ENCODE results near the gene FAM47E. TPM values are rescaled to one million over a fixed set of nuclear protein-coding genes. Genes with fewer than 3 reads are reported as not detected.

FAM47E gene
- total RNA-seq, 1 donor from 2014 or later, result 3.5 TPM

DNA sequence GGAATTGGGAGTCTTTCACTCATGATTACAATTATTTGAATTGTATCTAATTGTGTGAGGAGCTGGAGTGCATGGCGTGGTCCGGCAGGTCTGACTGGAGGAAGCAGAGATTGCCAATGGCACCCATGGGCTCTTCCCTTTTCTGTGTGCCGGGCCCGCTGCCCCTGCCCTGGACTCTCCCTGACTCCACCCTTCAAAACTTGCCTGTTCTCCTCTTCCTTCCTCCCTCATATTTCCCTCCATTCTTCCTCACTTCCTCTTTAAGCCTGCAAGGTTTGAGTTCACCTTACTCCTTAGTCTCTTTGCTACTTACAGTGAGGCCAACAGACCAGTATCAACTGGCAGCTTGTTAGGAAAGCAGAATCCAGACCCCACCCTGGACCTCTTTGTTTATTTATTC, 48.5 kb downstream of the FAM47E start:
- DNase-seq (ENCODE audit: low read depth), result no peak
- TF ChIP-seq, protein P1, sequence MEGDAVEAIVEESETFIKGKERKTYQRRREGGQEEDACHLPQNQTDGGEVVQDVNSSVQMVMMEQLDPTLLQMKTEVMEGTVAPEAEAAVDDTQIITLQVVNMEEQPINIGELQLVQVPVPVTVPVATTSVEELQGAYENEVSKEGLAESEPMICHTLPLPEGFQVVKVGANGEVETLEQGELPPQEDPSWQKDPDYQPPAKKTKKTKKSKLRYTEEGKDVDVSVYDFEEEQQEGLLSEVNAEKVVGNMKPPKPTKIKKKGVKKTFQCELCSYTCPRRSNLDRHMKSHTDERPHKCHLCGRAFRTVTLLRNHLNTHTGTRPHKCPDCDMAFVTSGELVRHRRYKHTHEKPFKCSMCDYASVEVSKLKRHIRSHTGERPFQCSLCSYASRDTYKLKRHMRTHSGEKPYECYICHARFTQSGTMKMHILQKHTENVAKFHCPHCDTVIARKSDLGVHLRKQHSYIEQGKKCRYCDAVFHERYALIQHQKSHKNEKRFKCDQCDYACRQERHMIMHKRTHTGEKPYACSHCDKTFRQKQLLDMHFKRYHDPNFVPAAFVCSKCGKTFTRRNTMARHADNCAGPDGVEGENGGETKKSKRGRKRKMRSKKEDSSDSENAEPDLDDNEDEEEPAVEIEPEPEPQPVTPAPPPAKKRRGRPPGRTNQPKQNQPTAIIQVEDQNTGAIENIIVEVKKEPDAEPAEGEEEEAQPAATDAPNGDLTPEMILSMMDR (conservative IDR thresholded peaks at IDR 0.05; ENCODE audit: low read depth, low read length), result no peak
- no peak overlapping the region for H3K4me3 ChIP-seq (ENCODE audit: low read depth, low read length)

DNA sequence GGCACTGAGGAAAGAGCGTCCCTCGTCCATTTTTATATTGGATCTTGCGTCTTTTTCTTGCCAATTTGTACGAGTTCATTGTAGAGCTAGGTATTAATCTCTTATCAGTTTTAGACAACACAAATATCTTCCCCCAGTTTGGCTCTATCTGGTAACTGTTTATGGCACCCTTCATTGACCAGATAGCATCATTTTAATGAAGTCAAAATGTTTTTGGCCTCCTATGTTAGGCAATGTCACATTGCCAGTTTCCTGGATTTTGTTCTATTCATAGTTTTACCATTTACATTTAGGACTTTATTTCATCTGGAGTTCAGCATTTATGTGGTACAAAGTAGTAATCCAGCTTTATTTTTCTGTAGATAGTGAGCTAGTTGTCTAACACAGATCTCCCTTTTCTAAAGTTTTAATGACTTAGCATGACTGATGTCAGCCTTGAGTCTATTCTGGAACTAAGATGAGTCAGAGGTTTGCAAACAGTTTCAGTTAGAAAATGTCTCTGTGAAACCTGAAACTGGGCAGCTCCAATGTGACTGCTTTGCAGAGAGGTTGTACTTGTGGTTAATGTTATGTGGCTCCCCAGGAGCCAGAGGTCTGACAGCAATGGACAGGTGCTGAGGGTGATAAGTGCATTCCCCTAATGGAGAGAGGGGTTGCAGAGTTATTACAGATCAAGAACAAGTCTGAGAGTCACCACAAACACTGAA, 49.7 kb downstream of the FAM47E start:
- H3K4me3 ChIP-seq (ENCODE audit: low read depth, low read length), result no peak overlapping the region
- TF ChIP-seq, protein P1 (conservative IDR thresholded peaks at IDR 0.05; ENCODE audit: low read depth, low read length), result no peak
- DNase-seq (ENCODE audit: low read depth), result peak; percentile 76

DNA sequence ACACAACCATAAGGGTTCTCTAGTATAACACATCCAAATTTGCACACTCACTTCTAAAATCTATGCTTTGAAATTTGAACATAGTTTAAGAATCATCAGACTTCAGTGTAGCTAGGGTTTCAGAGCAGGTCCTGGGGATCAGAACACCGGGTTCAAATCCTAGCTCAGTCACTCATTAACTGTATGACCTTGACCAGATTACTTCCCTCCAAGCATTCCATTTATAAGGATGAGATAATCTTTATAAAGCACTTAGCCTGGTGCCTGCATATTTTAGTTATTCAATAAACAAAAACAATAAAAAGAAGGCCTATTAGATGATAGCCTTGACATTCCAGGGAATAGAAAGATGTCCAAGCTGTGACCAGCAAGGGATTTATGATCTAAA, 50.2 kb downstream of the FAM47E start:
- no peak for DNase-seq (ENCODE audit: low read depth)
- TF ChIP-seq, protein P1 (conservative IDR thresholded peaks at IDR 0.05; ENCODE audit: low read depth, low read length), result no peak
- no peak overlapping the region for H3K4me3 ChIP-seq (ENCODE audit: low read depth, low read length)

DNA sequence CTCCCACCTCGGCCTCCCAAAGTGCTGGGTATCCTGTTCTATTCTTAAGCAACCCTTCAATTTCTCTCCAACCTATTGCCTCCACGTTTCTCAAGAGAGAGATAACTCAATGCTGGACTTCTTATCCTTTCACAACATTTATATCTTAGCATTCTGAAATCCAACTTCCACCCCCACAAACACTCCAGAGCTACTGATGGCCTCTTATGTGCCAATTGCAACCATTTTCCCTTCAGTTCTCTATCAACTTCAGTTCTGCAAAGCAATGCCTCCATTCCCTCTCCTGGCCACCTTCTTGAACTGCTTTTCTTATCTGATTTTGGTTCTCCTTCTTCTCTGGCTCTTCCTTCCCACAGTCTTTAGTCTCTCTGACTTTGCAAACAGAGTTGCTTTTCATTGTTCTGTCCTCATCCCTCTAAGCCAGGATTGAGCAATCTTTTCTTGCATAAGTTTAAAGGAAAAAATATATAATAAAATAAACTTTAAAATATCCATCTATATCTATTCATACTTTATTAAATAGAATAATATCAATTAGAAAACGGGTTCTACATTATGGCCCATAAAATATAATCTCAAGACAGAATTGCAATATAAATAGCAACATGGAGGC, 51.4 kb downstream of the FAM47E start:
- no peak for DNase-seq (ENCODE audit: low read depth)
- TF ChIP-seq, protein P1 (conservative IDR thresholded peaks at IDR 0.05; ENCODE audit: low read depth, low read length), result no peak
- H3K4me3 ChIP-seq (ENCODE audit: low read depth, low read length), result no peak overlapping the region

DNA sequence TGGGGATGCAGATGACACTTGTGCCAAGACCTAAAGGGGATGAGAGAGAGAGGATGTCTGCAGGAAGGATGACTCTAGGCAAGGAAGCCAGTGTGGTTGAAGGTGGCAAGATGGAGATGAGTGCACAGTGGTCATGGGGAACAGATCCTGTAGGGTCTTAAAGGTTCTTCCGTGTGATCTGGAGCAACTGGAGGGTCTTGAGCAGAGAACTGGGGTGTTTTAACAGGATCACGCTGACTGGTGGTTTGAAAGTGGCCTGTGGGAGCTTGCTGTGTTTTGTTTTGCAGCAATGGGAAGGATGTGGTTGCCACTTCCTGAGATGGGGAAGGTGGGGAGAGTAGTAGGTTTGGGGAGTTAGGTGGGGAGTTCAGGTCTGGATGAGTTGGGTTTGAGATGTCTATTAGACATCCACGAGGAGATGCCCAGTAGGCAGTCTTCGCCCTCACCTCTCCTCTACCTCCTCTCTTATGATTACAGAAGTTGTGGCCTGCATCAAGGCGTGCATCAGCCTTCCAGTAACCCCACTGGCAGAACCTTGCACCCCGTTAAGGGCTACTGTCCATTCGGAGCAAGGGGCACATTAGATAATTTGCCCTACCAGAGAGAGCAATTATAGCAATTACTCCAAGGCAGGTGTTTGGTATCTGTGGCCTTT, 53.6 kb downstream of the FAM47E start:
- peak overlapping the region; percentile 89 for H3K4me3 ChIP-seq (ENCODE audit: low read depth, low read length)
- DNase-seq (ENCODE audit: low read depth), result no peak
- TF ChIP-seq, protein P1 (conservative IDR thresholded peaks at IDR 0.05; ENCODE audit: low read depth, low read length), result no peak

DNA sequence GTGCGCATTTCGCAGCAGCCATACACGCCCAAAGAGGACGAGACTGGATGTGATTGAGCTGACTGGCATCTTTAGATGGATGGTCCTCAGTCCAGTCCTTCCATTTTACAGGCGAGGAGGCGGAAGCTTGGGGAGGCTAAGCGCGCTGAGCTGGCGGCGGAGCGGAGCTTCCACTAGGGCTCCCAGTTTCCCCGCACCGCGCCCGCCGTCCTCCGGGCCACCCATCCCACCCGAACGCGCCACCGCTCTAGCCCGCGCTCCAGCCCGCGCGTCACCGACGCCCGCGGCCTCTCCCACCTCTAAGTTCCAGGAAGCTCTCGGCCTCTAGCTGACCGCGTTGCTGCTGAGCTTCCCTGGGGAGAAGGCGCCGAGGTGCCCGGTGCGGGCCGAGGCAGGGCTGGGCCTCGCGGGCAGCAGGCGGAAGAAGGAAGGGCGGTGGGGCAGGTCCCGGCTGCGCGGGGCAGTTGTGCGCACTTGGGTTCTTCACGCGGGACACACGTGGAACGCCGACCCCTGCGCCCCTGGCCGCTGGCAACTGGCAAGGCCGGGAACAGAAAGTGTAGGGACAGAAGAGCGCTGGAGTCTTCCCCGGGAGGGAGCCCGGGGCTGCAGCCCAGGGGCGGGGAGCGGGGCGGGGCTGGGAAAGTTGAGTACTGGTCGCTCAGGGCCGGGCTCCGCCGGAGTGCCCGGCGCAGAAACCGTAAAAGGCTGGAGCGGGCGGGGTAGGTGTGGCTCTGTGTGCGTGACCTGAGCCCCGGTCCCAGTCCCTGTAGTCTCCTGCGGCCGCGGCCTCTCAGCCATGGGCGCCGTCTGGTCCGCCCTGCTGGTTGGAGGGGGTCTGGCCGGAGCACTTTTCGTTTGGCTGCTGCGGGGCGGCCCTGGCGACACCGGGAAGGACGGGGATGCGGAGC, 54.7 kb downstream of the FAM47E start, which contains the start of gene STBD1:
STBD1 (plus strand) TSS at position 763 of the 911 bp plus-strand sequence; CDS start at position 800, 37 bp downstream.
- DNase-seq (ENCODE audit: low read depth), result no peak
- H3K4me3 ChIP-seq (ENCODE audit: low read depth, low read length), result peak within 1 kb of the TSS; percentile 89
- TF ChIP-seq, protein P1 (conservative IDR thresholded peaks at IDR 0.05; ENCODE audit: low read depth, low read length), result no peak
